K562 (cell line): ENCODE data around the gene CEP95. TPM values are rescaled to one million over a fixed set of nuclear protein-coding genes. Genes with fewer than 3 reads are reported as not detected.

Experiments used
- ARID3B ChIP-seq: fragments of 250-450 bp; sonication (Bioruptor Pico); IDR thresholded peaks from 2 replicates; pipeline ENCODE4 v1.4.0; 2020; ENCODE audit warnings: borderline replicate concordance
- BDP1 ChIP-seq: IDR thresholded peaks from 3 replicates; pipeline ENCODE4 v1.6.1; 2011; ENCODE audit not compliant: insufficient read length, insufficient read depth
- CREBBP ChIP-seq: IDR thresholded peaks from one replicate; pipeline ENCODE4 v1.6.1; 2012; ENCODE audit warnings: low read depth, mild to moderate bottlenecking, control low read depth, inconsistent platforms, low read length
- KDM2B ChIP-seq: fragments of 250-450 bp; sonication (Bioruptor Pico); IDR thresholded peaks from 2 replicates; pipeline ENCODE4 v1.8.0; 2021; ENCODE audit warnings: mild to moderate bottlenecking, moderate library complexity
- NR0B1 ChIP-seq: fragments of 450-650 bp; IDR thresholded peaks from one replicate; pipeline ENCODE4 v1.6.1; 2018; ENCODE audit warnings: mild to moderate bottlenecking, moderate library complexity; ENCODE audit not compliant: partially characterized antibody
- PHB ChIP-seq: fragments of 250-450 bp; sonication (Bioruptor Pico); IDR thresholded peaks from 2 replicates; pipeline ENCODE4 v1.5.0; 2021
- STAT5A ChIP-seq: IDR thresholded peaks from 2 replicates; pipeline ENCODE4 v1.6.1; 2012; ENCODE audit warnings: low read length, inconsistent platforms, borderline replicate concordance
- TAL1 ChIP-seq: fragments of 450-650 bp; IDR thresholded peaks from 2 replicates; pipeline ENCODE4 v1.6.1; 2016; ENCODE audit warnings: mild to moderate bottlenecking
- ZBTB12 ChIP-seq: fragments of 250-450 bp; sonication (Bioruptor Pico); IDR thresholded peaks from 2 replicates; pipeline ENCODE4 v1.4.0; 2020
- ZNF407 ChIP-seq: fragments of 450-650 bp; IDR thresholded peaks from 2 replicates; pipeline ENCODE4 v1.6.1; 2016; ENCODE audit warnings: low read depth
- ZNF586 ChIP-seq: fragments of 450-650 bp; formaldehyde crosslinking; conservative IDR thresholded peaks from 2 replicates; pipeline ENCODE4 v1.4.0; 2020; ENCODE audit warnings: mild to moderate bottlenecking, moderate library complexity
- ZNF740 ChIP-seq, 3 experiments: fragments of 200-800 bp in 1 of 3; sonication (Bioruptor generic) in 1 of 3; sonication (generic) in 1 of 3; formaldehyde crosslinking in 1 of 3; IDR thresholded peaks; 2 replicates each; pipeline versions ENCODE4 v1.6.1 to v1.8.0; 2016 to 2022; ENCODE audit warnings: mild to moderate bottlenecking in 2 of 3, missing compliant biosample characterization in 2 of 3, missing genetic modification characterization in 2 of 3, missing genetic modification reagents in 1 of 3
- ZSCAN32 ChIP-seq: fragments of 450-650 bp; formaldehyde crosslinking; IDR thresholded peaks from 2 replicates; pipeline ENCODE4 v1.4.0; 2020; ENCODE audit warnings: mild to moderate bottlenecking, moderate library complexity
- polyA plus RNA-seq, 8 experiments: library from polyadenylated mRNA; depleted of rRNA in 4 of 8; stranded (reverse) in 5 of 8; unstranded in 3 of 8; fragments of >200 nt; fragmentation: Nextera tagmentation in 2 of 8; fragmentation: Illumina TruSeq in 1 of 8; extraction: Ambion mirVana in 2 of 8; extraction: Trizol in 1 of 8; gene quantifications; 2 replicates each; pipeline versions ENCODE4 v1.2.1 to v1.2.3, GENCODE V29; 2011 to 2014; ENCODE audit warnings: inconsistent platforms in 1 of 8, missing spikeins in 1 of 8
- total RNA-seq, 7 experiments: library from RNA; depleted of rRNA in 6 of 7; stranded (reverse); fragments of >200 nt in 6 of 7; fragmentation: Illumina TruSeq in 2 of 7; extraction: Trizol in 2 of 7; gene quantifications; 2 replicates each; pipeline versions ENCODE4 v1.2.1 to v1.2.3, GENCODE V29; 2011 to 2021; ENCODE audit warnings: low replicate concordance in 1 of 7

The CEP95 gene
- total and polyA plus RNA-seq, 9 of the 15 experiments (the other 6 are each of a cell fraction or from before 2014, with no cell fraction given), result 26.7 to 80.7 (median 56.9) TPM

GRCh38 chr17:64505340-64506200 is 1.2 kb upstream of the CEP95 start (continued):
- no peak for TF ChIP-seq ZNF407
- no peak for TF ChIP-seq ARID3B (CRISPR knock-in tag)
- no peak for TF ChIP-seq ZNF586 (CRISPR knock-in tag)
- TF ChIP-seq STAT5A, result no peak
- TF ChIP-seq ZBTB12 (CRISPR knock-in tag), result no peak
- no peak for TF ChIP-seq ZSCAN32
- no peak; the same call in 1 of the 2 replicates for TF ChIP-seq PHB (CRISPR knock-in tag)
- TF ChIP-seq ZNF740 (CRISPR knock-in tag; IDR thresholded peaks at IDR 0.05), result no peak
- TF ChIP-seq ZNF740 (tag; IDR thresholded peaks at IDR 0.05), result no peak
- TF ChIP-seq KDM2B (CRISPR knock-in tag), result no peak
- no peak for TF ChIP-seq TAL1
- TF ChIP-seq NR0B1, result no peak
- TF ChIP-seq CREBBP, result no peak
- no peak for TF ChIP-seq BDP1
